DOHH2 (cell line): ENCODE data around the gene NT5DC1.

Source experiments
- H3F3A ChIP-seq: fragments of 200-600 bp; sonication (generic), shearing (Covaris generic); 2 replicates; pipeline ENCODE4 v1.6.0; 2016; ENCODE audit warnings: antibody characterized with exemption, mild to moderate bottlenecking; ENCODE audit not compliant: control insufficient read depth, insufficient read depth
- H3K27ac ChIP-seq: fragments of 200-600 bp; sonication (generic); 2 replicates; pipeline ENCODE4 v1.5.1; 2014; ENCODE audit warnings: low read depth, mild to moderate bottlenecking, low read length, moderate library complexity
- H3K27me3 ChIP-seq: fragments of 200-600 bp; sonication (generic); 2 replicates; pipeline ENCODE4 v1.6.1; 2014; ENCODE audit warnings: mild to moderate bottlenecking, low read length, mixed read lengths; ENCODE audit not compliant: control insufficient read depth
- H3K36me3 ChIP-seq: fragments of 200-600 bp; sonication (generic); 2 replicates; pipeline ENCODE4 v1.6.1; 2014; ENCODE audit warnings: mild to moderate bottlenecking, low read length, moderate library complexity, mixed read lengths; ENCODE audit not compliant: control insufficient read depth
- H3K4me1 ChIP-seq: fragments of 200-600 bp; sonication (generic); 2 replicates; pipeline ENCODE4 v1.6.1; 2014; ENCODE audit warnings: mild to moderate bottlenecking, low read length, mixed read lengths; ENCODE audit not compliant: control insufficient read depth
- H3K4me2 ChIP-seq: fragments of 200-600 bp; sonication (generic); 2 replicates; pipeline ENCODE4 v1.6.0; 2014; ENCODE audit warnings: mild to moderate bottlenecking, low read length, moderate library complexity
- H3K4me3 ChIP-seq: fragments of 200-600 bp; sonication (generic); 2 replicates; pipeline ENCODE4 v1.5.1; 2014; ENCODE audit warnings: mild to moderate bottlenecking, low read length, mixed read lengths
- H3K79me2 ChIP-seq: fragments of 200-600 bp; sonication (generic); 2 replicates; pipeline ENCODE4 v1.6.1; 2014; ENCODE audit warnings: mild to moderate bottlenecking, low read length, mixed read lengths; ENCODE audit not compliant: control insufficient read depth
- H3K9me2 ChIP-seq: fragments of 200-600 bp; sonication (generic); replicated peaks from 2 replicates; pipeline ENCODE4 v1.6.1; 2014; ENCODE audit warnings: mild to moderate bottlenecking, low read length, mixed read lengths; ENCODE audit not compliant: control insufficient read depth
- H3K9me3 ChIP-seq: fragments of 200-600 bp; sonication (generic); 2 replicates; pipeline ENCODE4 v1.6.1; 2014; ENCODE audit warnings: antibody characterized with exemption, low read length, mixed read lengths; ENCODE audit not compliant: control insufficient read depth, insufficient read depth
- H4K20me1 ChIP-seq: fragments of 200-600 bp; sonication (generic); 2 replicates; pipeline ENCODE4 v1.6.0; 2014; ENCODE audit warnings: low read depth, mild to moderate bottlenecking, antibody characterized with exemption, low read length, moderate library complexity; ENCODE audit not compliant: control insufficient read depth, insufficient read depth
- EZH2phosphoT487 ChIP-seq: fragments of 200-600 bp; sonication (generic); IDR thresholded peaks from 2 replicates; pipeline ENCODE4 v1.6.1; 2017; ENCODE audit warnings: borderline replicate concordance, mild to moderate bottlenecking, antibody characterized with exemption, low read length, moderate library complexity, mixed read lengths
- TF ChIP-seq, protein P1 (sequence below): fragments of 200-600 bp; sonication (generic); IDR thresholded peaks from one replicate; pipeline ENCODE4 v1.5.1; 2014; ENCODE audit warnings: antibody characterized with exemption, mild to moderate bottlenecking, low read depth, low read length; ENCODE audit not compliant: poor library complexity, severe bottlenecking

The NT5DC1 gene

DNA sequence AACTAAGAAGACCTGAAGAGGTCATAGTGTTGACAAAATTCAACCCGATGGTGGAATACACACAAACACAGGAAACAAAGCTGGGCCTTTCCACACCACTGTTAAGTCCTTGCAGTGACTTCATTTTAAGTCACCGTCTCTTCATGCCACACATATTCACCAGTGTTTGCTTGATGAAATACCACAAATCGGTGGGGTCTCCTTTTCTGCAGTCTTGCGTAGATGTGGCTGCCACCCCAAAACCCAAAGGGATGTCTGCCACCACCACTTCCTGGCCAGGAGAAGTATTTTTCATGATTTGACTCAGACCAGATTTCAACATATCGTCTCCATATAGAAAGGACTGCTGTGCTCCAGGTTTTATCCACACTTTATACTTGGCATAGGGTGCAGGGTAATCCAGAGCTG lies 36.3 kb downstream of the NT5DC1 start:
- Histone ChIP-seq H3K4me2 (no peak overlapping the region), H3K27ac (no peak overlapping the region), H3F3A (no peaks in the 10 kb centered on the region), H4K20me1 (no peaks in the 10 kb centered on the region), H3K9me2 (no peaks in the 10 kb centered on the region; the same call in 1 of the 2 replicates), H3K4me3 (no peak overlapping the region), H3K4me1 (no peaks in the 10 kb centered on the region), H3K9me3 (no peaks in the 10 kb centered on the region), H3K27me3 (no peaks in the 10 kb centered on the region), H3K79me2 (no peaks in the 10 kb centered on the region), H3K36me3 (no peaks in the 10 kb centered on the region)
- TF ChIP-seq EZH2phosphoT487: no peak
- TF ChIP-seq, protein P1, sequence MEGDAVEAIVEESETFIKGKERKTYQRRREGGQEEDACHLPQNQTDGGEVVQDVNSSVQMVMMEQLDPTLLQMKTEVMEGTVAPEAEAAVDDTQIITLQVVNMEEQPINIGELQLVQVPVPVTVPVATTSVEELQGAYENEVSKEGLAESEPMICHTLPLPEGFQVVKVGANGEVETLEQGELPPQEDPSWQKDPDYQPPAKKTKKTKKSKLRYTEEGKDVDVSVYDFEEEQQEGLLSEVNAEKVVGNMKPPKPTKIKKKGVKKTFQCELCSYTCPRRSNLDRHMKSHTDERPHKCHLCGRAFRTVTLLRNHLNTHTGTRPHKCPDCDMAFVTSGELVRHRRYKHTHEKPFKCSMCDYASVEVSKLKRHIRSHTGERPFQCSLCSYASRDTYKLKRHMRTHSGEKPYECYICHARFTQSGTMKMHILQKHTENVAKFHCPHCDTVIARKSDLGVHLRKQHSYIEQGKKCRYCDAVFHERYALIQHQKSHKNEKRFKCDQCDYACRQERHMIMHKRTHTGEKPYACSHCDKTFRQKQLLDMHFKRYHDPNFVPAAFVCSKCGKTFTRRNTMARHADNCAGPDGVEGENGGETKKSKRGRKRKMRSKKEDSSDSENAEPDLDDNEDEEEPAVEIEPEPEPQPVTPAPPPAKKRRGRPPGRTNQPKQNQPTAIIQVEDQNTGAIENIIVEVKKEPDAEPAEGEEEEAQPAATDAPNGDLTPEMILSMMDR: no peak

DNA sequence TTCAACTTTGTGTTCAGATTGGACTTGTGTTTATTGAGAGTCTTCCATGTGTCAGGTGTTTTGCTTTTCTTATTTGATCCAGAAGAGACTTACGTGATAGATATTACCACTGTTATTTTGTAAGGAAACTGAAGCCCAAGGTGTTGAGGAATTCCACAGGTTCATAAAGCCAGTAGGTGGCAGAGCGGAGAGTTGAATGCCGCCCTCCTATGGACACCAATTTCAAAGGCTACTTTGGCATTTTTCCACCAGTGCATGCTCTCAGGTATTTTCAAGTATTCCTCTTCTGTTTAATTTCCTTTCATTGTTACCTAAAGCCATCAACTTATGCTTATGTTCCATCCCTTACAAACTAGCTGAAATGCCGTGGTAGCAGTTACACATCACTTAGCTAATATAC lies 39.3 kb downstream of the NT5DC1 start:
- Histone ChIP-seq H3F3A (no peaks in the 10 kb centered on the region), H3K9me3 (no peaks in the 10 kb centered on the region), H4K20me1 (no peaks in the 10 kb centered on the region), H3K79me2 (no peaks in the 10 kb centered on the region), H3K4me3 (no peak overlapping the region), H3K27me3 (no peaks in the 10 kb centered on the region), H3K4me1 (no peaks in the 10 kb centered on the region), H3K4me2 (no peak overlapping the region), H3K36me3 (no peaks in the 10 kb centered on the region), H3K9me2 (no peaks in the 10 kb centered on the region), H3K27ac (no peak overlapping the region)
- TF ChIP-seq, protein P1: no peak

DNA sequence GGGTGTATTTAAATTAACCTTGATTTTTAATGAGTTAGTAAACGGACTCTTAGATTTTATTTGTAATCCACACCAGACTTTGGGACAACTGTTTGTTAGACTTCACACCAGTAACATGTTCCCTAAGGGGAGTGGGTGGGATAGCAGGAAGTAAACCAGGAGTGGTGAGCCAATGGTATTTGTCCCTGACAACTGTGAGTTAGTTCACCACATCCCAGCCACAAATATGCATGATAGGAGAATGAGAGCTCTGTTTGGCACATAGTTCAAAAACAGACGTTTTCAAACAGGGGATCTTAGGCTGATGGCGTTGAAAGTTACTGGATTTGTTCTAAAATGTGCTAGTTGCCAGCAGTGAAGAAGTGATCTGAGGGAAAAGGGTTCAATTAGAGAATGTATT lies 44.0 kb downstream of the NT5DC1 start:
- Histone ChIP-seq H3K4me2 (no peak overlapping the region), H3K79me2 (no peaks in the 10 kb centered on the region), H3K4me3 (no peak overlapping the region), H3K27me3 (no peaks in the 10 kb centered on the region), H3K4me1 (no peaks in the 10 kb centered on the region), H3K27ac (no peak overlapping the region), H4K20me1 (no peaks in the 10 kb centered on the region), H3K9me3 (no peaks in the 10 kb centered on the region), H3F3A (no peaks in the 10 kb centered on the region), H3K9me2 (no peaks in the 10 kb centered on the region), H3K36me3 (no peaks in the 10 kb centered on the region)
- TF ChIP-seq, protein P1: no peak
